Thyroid gland (tissue), 4 donors: ENCODE measurements around the gene MAD1L1. TPM values are rescaled to one million over a fixed set of nuclear protein-coding genes. Genes with fewer than 3 reads are reported as not detected.
"Not testable (repeated sequence)": the region's sequence is repeated elsewhere in the genome, so short reads cannot be mapped to it uniquely, and the experiment has no call there.

ENCODE experiments used
- DNase-seq, 2 donors: peaks; one replicate each; pipeline ENCODE4 v3.0.0-alpha.2; 2019
- H3K27ac ChIP-seq, 3 donors: fragments of 200-600 bp; sonication (generic); 1 replicate in 2 of 3; 2 replicates in 1 of 3; pipeline ENCODE4 v1.5.1; 2016 to 2019; ENCODE audit warnings: mild to moderate bottlenecking in 1 of 3, moderate library complexity in 1 of 3
- H3K27me3 ChIP-seq: fragments of 200-600 bp; sonication (generic); one replicate; pipeline ENCODE4 v1.5.1; 2019
- H3K36me3 ChIP-seq, 2 donors: fragments of 200-600 bp; sonication (generic); one replicate each; pipeline ENCODE4 v1.5.1; 2016 to 2019
- H3K4me1 ChIP-seq, 2 donors: fragments of 200-600 bp; sonication (generic); one replicate each; pipeline ENCODE4 v1.5.1; 2017 to 2019
- H3K4me3 ChIP-seq, 3 donors: fragments of 200-600 bp; sonication (generic); replicated peaks in 1 of 3; 1 replicate in 2 of 3; 2 replicates in 1 of 3; pipeline ENCODE4 v1.5.1; 2016; ENCODE audit warnings: mild to moderate bottlenecking in 1 of 3
- H3K9me3 ChIP-seq: fragments of 200-600 bp; sonication (generic); one replicate; pipeline ENCODE4 v1.5.1; 2017
- POLR2A ChIP-seq, 2 donors: fragments of 450-650 bp; IDR thresholded peaks; one replicate each; pipeline ENCODE4 v1.6.1; 2017; ENCODE audit warnings: antibody characterized with exemption in 2 of 2, mild to moderate bottlenecking in 2 of 2, moderate library complexity in 1 of 2
- WGBS, 2 donors: methylation state at CpG; one replicate each; pipeline ENCODE4 v1.1.5; 2017; 5-methylcytosine and 5-hydroxymethylcytosine counted together
- intact Hi-C: fragments of 100-400 bp; cut with DNase I; formaldehyde crosslinking; loops from one replicate; pipeline ENCODE4 v1.15.1; 2023
- total RNA-seq, 4 donors: library from RNA; depleted of rRNA; stranded (reverse); fragments of >200 nt; gene quantifications; one replicate each; pipeline ENCODE4 v1.2.3, GENCODE V29; 2016
- TF ChIP-seq, protein P1 (sequence below), 6 experiments: fragments of 200-600 bp in 3 of 6; fragments of 450-650 bp in 3 of 6; sonication (generic) in 3 of 6; IDR thresholded peaks; one replicate each; pipeline ENCODE4 v1.5.1; 2016 to 2019; ENCODE audit warnings: antibody characterized with exemption in 6 of 6, mild to moderate bottlenecking in 2 of 6, inconsistent platforms in 1 of 6, moderate library complexity in 1 of 6

The MAD1L1 gene
- total RNA-seq, 4 donors from 2014 or later, result 27.4 to 38.6 (median 33.9) TPM

DNA sequence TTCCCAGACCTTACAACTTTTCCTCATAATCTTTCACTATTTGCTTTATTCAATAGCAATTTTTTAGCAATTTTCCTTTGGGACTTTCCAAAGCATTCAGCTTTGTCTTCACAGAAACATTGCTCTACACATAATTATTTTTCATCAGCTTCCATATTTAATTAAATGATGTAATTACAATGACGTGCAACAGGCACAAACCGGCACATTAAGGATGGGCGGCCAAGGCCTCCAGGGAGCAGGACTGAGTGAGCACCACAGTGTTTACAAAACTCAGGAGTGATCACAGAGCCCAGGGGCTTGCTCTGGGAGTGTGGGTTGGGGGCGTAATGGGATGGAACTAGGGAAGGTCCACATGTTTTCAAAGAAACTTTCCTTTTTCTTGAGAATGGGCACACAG lies 69.8 kb downstream of the MAD1L1 start:
- peaks cover 5 to 22% of the 10 kb centered on the region in 2 donors for H3K4me1 ChIP-seq
- H3K27ac ChIP-seq, result no peak overlapping the region
- TF ChIP-seq, protein P1, sequence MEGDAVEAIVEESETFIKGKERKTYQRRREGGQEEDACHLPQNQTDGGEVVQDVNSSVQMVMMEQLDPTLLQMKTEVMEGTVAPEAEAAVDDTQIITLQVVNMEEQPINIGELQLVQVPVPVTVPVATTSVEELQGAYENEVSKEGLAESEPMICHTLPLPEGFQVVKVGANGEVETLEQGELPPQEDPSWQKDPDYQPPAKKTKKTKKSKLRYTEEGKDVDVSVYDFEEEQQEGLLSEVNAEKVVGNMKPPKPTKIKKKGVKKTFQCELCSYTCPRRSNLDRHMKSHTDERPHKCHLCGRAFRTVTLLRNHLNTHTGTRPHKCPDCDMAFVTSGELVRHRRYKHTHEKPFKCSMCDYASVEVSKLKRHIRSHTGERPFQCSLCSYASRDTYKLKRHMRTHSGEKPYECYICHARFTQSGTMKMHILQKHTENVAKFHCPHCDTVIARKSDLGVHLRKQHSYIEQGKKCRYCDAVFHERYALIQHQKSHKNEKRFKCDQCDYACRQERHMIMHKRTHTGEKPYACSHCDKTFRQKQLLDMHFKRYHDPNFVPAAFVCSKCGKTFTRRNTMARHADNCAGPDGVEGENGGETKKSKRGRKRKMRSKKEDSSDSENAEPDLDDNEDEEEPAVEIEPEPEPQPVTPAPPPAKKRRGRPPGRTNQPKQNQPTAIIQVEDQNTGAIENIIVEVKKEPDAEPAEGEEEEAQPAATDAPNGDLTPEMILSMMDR (IDR thresholded peaks at IDR 0.05), result no peak
- H3K4me3 ChIP-seq, result no peak overlapping the region
- H3K9me3 ChIP-seq, result no peaks in the 10 kb centered on the region
- intact Hi-C loops, result no loop called here
- DNase-seq, result no peak
- H3K27me3 ChIP-seq, result no peaks in the 10 kb centered on the region
- H3K36me3 ChIP-seq, result no peaks in the 10 kb centered on the region
- 89 to 96% methylated on average over 4 of the region's 4 CpGs for WGBS, 2 donors

DNA sequence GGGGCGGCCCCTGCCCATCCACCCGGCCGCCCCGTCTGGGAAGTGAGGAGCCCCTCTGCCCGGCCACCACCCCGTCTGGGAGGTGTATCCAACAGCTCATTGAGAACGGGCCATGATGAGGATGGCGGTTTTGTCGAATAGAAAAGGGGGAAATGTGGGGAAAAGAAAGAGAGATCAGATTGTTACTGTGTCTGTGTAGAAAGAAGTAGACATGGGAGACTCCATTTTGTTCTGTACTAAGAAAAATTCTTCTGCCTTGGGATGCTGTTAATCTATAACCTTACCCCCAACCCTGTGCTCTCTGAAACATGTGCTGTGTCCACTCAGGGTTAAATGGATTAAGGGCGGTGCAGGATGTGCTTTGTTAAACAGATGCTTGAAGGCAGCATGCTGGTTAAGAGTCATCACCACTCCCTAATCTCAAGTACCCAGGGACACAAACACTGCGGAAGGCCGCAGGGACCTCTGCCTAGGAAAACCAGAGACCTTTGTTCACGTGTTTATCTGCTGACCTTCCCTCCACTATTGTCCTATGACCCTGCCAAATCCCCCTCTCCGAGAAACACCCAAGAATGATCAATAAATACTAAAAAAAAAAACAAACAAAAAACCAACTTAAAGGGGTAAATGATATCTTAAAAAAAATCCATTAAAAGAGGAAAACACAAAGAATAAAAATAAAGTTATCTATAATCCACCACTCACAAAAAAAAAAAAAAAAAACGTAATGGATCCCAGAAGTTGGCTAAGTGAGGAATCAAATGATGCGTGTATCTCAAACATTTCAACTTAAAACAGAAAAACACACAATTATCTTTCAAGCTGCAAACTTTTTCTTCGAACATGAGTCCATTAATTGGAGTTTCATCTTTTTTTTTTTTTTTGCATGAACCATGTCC lies 70.5 kb downstream of the MAD1L1 start:
- H3K4me3 ChIP-seq, H3K27ac ChIP-seq, H3K27me3 ChIP-seq, H3K36me3 ChIP-seq, intact Hi-C loops, H3K9me3 ChIP-seq, DNase-seq: not testable (repeated sequence)
- 68 to 74% methylated on average over 13 to 17 of the region's 17 CpGs for WGBS, 2 donors
- H3K4me1 ChIP-seq, result peaks cover 9 to 29% of the 10 kb centered on the region in 2 donors

DNA sequence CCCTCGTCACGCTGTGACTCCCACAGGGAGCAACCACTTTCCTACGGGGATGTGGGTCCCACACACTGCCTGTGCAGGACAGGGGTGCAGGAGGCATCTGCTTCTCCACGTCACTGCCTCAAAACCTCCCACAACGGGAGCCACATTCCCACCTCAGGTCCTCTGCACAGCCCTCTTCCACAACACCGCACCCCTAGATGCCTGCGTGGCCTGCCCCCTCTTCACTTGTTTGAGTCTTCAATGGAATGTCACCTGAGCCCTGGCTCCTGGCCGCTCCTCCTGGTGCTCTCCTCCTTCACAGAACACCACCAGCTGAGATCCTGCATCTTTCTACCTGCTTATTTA lies 73.6 kb downstream of the MAD1L1 start:
- Histone ChIP-seq H3K27ac (no peak overlapping the region), H3K4me1 (peaks cover 12 to 34% of the 10 kb centered on the region in 2 donors), H3K9me3 (no peaks in the 10 kb centered on the region), H3K4me3 (no peak overlapping the region), H3K27me3 (no peaks in the 10 kb centered on the region), H3K36me3 (no peaks in the 10 kb centered on the region)
- no peak for DNase-seq
- TF ChIP-seq POLR2A (IDR thresholded peaks at IDR 0.05), result no peak
- TF ChIP-seq, protein P1 (IDR thresholded peaks at IDR 0.05), result no peak
- intact Hi-C loops, result no loop called here
- 94 to 99% methylated on average over 8 of the region's 8 CpGs for WGBS, 2 donors

DNA sequence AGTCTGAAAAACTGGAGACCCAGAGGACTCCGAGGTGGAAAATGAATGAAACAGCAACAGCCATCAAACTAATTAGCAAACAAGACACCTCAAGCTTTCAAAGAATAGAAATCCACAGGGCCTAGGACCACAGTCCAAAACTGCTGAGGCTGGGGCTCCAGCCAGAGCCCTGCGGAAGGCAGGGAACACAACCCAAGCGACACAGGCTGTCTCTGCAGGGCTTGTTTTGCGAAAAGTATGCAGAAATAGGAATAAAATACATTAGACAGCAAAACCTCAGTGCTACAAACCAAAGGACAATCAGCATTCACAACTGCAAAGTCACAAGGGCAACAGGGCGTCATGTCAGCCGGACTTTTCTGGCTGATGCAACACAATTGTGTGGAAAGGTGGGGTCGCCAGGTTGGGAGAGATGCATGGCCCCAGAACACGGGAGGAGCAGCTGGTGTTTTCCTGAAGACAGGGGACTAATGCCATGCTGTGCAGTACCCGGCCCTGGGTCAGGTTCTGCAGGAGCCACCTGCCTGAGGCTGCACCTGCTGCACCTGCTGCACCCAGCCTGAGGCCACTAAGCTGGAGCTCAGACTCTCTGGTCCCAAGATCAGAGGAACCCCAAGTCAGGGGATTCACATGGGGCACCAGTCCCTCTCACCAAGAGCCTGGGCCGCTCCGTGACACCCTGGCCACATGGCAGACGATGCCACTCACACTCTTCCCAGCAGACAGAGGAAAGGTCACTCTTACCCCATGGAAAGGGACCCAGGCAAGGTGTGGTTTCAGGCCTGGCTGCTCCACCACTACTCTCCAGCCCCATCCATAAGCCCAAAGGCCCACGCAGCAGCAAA lies 74.2 kb downstream of the MAD1L1 start:
- Histone ChIP-seq H3K4me3 (no peak overlapping the region), H3K4me1 (peaks cover 12 to 30% of the 10 kb centered on the region in 2 donors), H3K27me3 (no peaks in the 10 kb centered on the region), H3K36me3 (no peaks in the 10 kb centered on the region), H3K9me3 (no peaks in the 10 kb centered on the region), H3K27ac (peak overlapping the region in 2 of 3 donors; percentile 64 to 79)
- DNase-seq, result no peak
- intact Hi-C loops, result no loop called here
- no peak for TF ChIP-seq POLR2A (IDR thresholded peaks at IDR 0.05)
- TF ChIP-seq, protein P1 (IDR thresholded peaks at IDR 0.05), result no peak
- 94 to 97% methylated on average over 9 to 12 of the region's 13 CpGs for WGBS, 2 donors

DNA sequence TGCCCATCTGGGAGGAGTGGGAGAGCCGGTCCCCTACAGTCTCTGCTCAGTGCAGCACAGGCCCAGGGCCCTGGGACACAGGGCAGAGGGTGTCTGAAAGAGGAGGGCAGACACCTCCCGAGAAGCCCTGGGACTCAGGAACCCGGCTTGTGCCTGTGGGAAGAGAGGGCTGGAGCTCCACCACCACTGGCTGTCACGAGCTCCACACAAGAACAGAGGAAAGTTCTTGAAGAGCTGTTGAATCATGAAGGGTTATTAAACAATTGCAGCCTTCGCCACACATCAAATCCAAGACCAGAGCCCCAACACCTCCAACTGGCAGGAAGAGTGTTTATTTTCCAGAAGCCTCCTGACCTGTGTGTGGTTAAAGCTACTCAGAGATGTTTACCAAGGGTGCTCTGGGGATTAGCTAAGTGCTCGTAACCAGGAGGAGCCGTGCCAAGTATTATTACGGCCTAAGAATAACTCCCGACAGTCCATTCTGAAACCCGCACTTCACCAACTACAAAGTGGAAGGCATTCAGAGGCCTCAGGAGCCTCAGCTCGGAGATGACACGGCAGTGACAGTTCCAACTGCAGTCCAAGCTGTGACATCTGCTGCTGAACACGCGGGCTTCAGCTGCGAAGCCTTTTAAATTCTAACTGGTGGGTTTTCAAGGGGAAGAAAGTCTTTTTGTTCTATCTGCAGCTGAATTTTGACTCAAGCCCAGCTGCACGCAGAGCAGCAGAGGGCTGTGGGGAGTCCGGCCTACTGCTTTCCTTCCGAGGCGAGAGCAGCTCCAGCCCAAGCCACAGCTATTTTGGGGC lies 75.1 kb downstream of the MAD1L1 start:
- intact Hi-C loops, result no loop called here
- 44 to 46% methylated on average over 17 to 19 of the region's 19 CpGs for WGBS, 2 donors
- H3K4me3 ChIP-seq, result no peak overlapping the region

More for the DNA sequence above, 75.1 kb downstream of the MAD1L1 start:
- DNase-seq, result peak; percentile 76 to 79
- Histone ChIP-seq H3K27me3 (no peaks in the 10 kb centered on the region), H3K36me3 (no peaks in the 10 kb centered on the region), H3K27ac (peak overlapping the region; percentile 33 to 79 (median 64)), H3K4me1 (peaks cover 12 to 22% of the 10 kb centered on the region in 2 donors), H3K9me3 (no peaks in the 10 kb centered on the region)
- TF ChIP-seq POLR2A (IDR thresholded peaks at IDR 0.05), result no peak
- TF ChIP-seq, protein P1 (IDR thresholded peaks at IDR 0.05), result no peak
